GM12878 (cell line): Measurements from ENCODE around the gene MAP4K4.

ENCODE experiments used
- CREB1 ChIP-seq: IDR thresholded peaks from 2 replicates; pipeline ENCODE4 v1.6.1; 2012; ENCODE audit warnings: low read depth, mild to moderate bottlenecking, inconsistent platforms
- CTCF ChIP-seq, 3 experiments: IDR thresholded peaks in 2 of 3; conservative IDR thresholded peaks in 1 of 3; 2 replicates each; pipeline ENCODE4 v1.5.1; 2011; ENCODE audit warnings: low read depth in 3 of 3, low read length in 3 of 3, mild to moderate bottlenecking in 3 of 3, control low read depth in 2 of 3, moderate library complexity in 2 of 3, inconsistent platforms in 1 of 3, mixed read lengths in 1 of 3; ENCODE audit not compliant: control insufficient read depth in 2 of 3, insufficient read depth in 1 of 3; ENCODE audit errors: extremely low read depth in 1 of 3
- HDAC6 ChIP-seq: fragments of 200-600 bp; sonication (generic); IDR thresholded peaks from one replicate; pipeline ENCODE4 v1.8.0; 2017; ENCODE audit warnings: antibody characterized with exemption; ENCODE audit not compliant: unreplicated experiment
- HDGF ChIP-seq: fragments of 450-650 bp; IDR thresholded peaks from 2 replicates; pipeline ENCODE4 v1.6.1; 2016; ENCODE audit warnings: antibody characterized with exemption
- IKZF1 ChIP-seq: fragments of 450-650 bp; conservative IDR thresholded peaks from 2 replicates; pipeline ENCODE4 v1.6.1; 2017; ENCODE audit warnings: antibody characterized with exemption, mild to moderate bottlenecking
- IRF3 ChIP-seq: fragments of 450-650 bp; IDR thresholded peaks from 2 replicates; pipeline ENCODE4 v1.6.1; 2014; ENCODE audit warnings: mild to moderate bottlenecking
- PKNOX1 ChIP-seq: fragments of 450-650 bp; IDR thresholded peaks from 2 replicates; pipeline ENCODE4 v1.6.1; 2016; ENCODE audit warnings: mild to moderate bottlenecking
- POLR2A ChIP-seq: IDR thresholded peaks from 2 replicates; pipeline ENCODE4 v1.6.1; 2011; ENCODE audit warnings: low read depth, mild to moderate bottlenecking, low read length
- SRF ChIP-seq, 2 experiments: IDR thresholded peaks; 2 replicates each; pipeline ENCODE4 v1.6.1; 2011; ENCODE audit warnings: low read depth in 2 of 2, low read length in 2 of 2, mild to moderate bottlenecking in 1 of 2, moderate library complexity in 1 of 2
- SUPT20H ChIP-seq: IDR thresholded peaks from 2 replicates; pipeline ENCODE4 v1.6.1; 2011; ENCODE audit warnings: low read depth, mild to moderate bottlenecking, low read length, moderate library complexity, borderline replicate concordance; ENCODE audit not compliant: control insufficient read depth
- USF1 ChIP-seq: IDR thresholded peaks from 2 replicates; pipeline ENCODE4 v1.6.1; 2011; ENCODE audit warnings: borderline replicate concordance, low read depth, mild to moderate bottlenecking, moderate library complexity, mixed read lengths, low read length; ENCODE audit not compliant: insufficient read depth; ENCODE audit errors: extremely low read length
- ZNF384 ChIP-seq: IDR thresholded peaks from 2 replicates; pipeline ENCODE4 v1.6.1; 2012; ENCODE audit warnings: low read depth, mild to moderate bottlenecking, low read length, improper control_type of control experiment, borderline replicate concordance
- TF ChIP-seq, protein P1 (sequence below): IDR thresholded peaks from 2 replicates; pipeline ENCODE4 v1.6.1; 2012; ENCODE audit warnings: mild to moderate bottlenecking, low read depth, low read length

DNA sequence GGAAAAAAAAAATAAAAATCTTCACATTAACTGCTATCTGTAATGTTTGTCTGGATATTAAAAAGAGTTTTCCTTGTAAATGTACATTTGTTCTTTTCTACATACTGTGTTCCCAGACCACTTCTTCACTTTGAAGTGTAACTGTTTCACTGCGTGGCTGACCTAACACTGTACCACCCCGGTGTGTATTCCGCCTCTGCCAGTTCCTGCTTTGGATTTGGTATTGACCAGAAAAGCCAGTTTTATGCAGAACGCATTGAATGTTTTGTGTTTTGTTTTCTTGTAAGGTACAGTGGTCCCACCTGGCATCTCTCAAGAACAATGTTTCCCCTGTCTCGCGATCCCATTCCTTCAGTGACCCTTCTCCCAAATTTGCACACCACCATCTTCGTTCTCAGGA, 166.0 kb downstream of the MAP4K4 start:
- no peak for TF ChIP-seq CTCF (IDR thresholded peaks at IDR 0.05 in 2 of 3, conservative IDR thresholded peaks at IDR 0.05 in 1 of 3; ENCODE audit: control insufficient read depth in 2 of 3, extremely low read depth in 1 of 3, insufficient read depth in 1 of 3, low read depth in 3 of 3, low read length in 3 of 3)
- TF ChIP-seq USF1: no peak
- no peak for TF ChIP-seq HDGF
- TF ChIP-seq IKZF1: no peak
- TF ChIP-seq, protein P1, sequence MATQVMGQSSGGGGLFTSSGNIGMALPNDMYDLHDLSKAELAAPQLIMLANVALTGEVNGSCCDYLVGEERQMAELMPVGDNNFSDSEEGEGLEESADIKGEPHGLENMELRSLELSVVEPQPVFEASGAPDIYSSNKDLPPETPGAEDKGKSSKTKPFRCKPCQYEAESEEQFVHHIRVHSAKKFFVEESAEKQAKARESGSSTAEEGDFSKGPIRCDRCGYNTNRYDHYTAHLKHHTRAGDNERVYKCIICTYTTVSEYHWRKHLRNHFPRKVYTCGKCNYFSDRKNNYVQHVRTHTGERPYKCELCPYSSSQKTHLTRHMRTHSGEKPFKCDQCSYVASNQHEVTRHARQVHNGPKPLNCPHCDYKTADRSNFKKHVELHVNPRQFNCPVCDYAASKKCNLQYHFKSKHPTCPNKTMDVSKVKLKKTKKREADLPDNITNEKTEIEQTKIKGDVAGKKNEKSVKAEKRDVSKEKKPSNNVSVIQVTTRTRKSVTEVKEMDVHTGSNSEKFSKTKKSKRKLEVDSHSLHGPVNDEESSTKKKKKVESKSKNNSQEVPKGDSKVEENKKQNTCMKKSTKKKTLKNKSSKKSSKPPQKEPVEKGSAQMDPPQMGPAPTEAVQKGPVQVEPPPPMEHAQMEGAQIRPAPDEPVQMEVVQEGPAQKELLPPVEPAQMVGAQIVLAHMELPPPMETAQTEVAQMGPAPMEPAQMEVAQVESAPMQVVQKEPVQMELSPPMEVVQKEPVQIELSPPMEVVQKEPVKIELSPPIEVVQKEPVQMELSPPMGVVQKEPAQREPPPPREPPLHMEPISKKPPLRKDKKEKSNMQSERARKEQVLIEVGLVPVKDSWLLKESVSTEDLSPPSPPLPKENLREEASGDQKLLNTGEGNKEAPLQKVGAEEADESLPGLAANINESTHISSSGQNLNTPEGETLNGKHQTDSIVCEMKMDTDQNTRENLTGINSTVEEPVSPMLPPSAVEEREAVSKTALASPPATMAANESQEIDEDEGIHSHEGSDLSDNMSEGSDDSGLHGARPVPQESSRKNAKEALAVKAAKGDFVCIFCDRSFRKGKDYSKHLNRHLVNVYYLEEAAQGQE: no peak
- no peak for TF ChIP-seq HDAC6
- no peak for TF ChIP-seq IRF3
- TF ChIP-seq SRF (IDR thresholded peaks at IDR 0.05; ENCODE audit: low read depth in 2 of 2, low read length in 2 of 2): no peak
- no peak for TF ChIP-seq POLR2A
- no peak for TF ChIP-seq SUPT20H
- no peak for TF ChIP-seq PKNOX1
- no peak for TF ChIP-seq CREB1
- TF ChIP-seq ZNF384: no peak
